GM12878 (cell line): ENCODE data around the gene MAPK1. TPM values are rescaled to one million over a fixed set of nuclear protein-coding genes. Genes with fewer than 3 reads are reported as not detected.

Experiments used
- ATAC-seq: fragments of 200-7000 bp; cut with Tn5 transposase; 3 replicates; pipeline ENCODE4 v1.9.1; 2020; ENCODE audit warnings: mild to moderate bottlenecking, moderate library complexity
- BruUV-seq: library from RNA; stranded (reverse); fragments of 400-500 nt; replicated peaks from 2 replicates; lab custom pipeline; 2021; lab: Mats Ljungman, UMichigan
- CTCF ChIA-PET: fragments of 300-600 bp; sonication (Branson Sonifier 250); formaldehyde crosslinking; extraction: SDS; loops from one replicate; lab custom pipeline; 2021; ENCODE audit warnings: inconsistent platforms; lab: Yijun Ruan, JAX
- POLR2A ChIA-PET: fragments of 350-600 bp; formaldehyde crosslinking; extraction: SDS; loops from one replicate; lab custom pipeline; 2021; ENCODE audit warnings: inconsistent platforms; lab: Charles Lee
- RAD21 ChIA-PET: fragments of 300-600 bp; sonication (Branson Sonifier 250); formaldehyde crosslinking; loops from one replicate; lab custom pipeline; 2023; ENCODE audit warnings: antibody characterized with exemption; ENCODE audit not compliant: unreplicated experiment; lab: Charles Lee
- SMC1A ChIA-PET: fragments of 300-600 bp; sonication (Branson Sonifier 250); formaldehyde crosslinking; loops from one replicate; lab custom pipeline; 2023; ENCODE audit not compliant: unreplicated experiment, uncharacterized antibody; lab: Charles Lee
- DNase-seq: peaks from one replicate; pipeline ENCODE4 v3.0.0-alpha.2; 2011; ENCODE audit warnings: low read depth, low spot score
- FAIRE-seq: peaks from 3 replicates; lab custom pipeline; 2011; peaks lifted over from hg19 to GRCh38; lab: Jason Lieb, UNC
- H2AFZ ChIP-seq: 2 replicates; pipeline ENCODE4 v1.6.0; 2011; ENCODE audit warnings: low read depth, low read length, control low read depth; ENCODE audit not compliant: control insufficient read depth
- H3K27ac ChIP-seq: 2 replicates; pipeline ENCODE4 v1.5.1; 2011; ENCODE audit warnings: control low read depth; ENCODE audit not compliant: control insufficient read depth, insufficient read depth
- H3K27me3 ChIP-seq, 2 experiments: replicated peaks in 1 of 2; 2 replicates each; pipeline versions ENCODE4 v1.6.0 to v1.6.1; 2011; ENCODE audit warnings: low read length in 1 of 2; ENCODE audit not compliant: control insufficient read depth in 2 of 2, insufficient read depth in 2 of 2
- H3K36me3 ChIP-seq, 2 experiments: 2 replicates each; pipeline ENCODE4 v1.5.1; 2011; ENCODE audit warnings: low read length in 1 of 2; ENCODE audit not compliant: control insufficient read depth in 2 of 2, insufficient read depth in 2 of 2
- H3K4me1 ChIP-seq: 2 replicates; pipeline ENCODE4 v1.6.1; 2011; ENCODE audit warnings: mild to moderate bottlenecking, low read length, moderate library complexity, mixed read lengths; ENCODE audit not compliant: control insufficient read depth, insufficient read depth
- H3K4me2 ChIP-seq: 2 replicates; pipeline ENCODE4 v1.6.0; 2011; ENCODE audit warnings: control low read depth; ENCODE audit not compliant: control insufficient read depth, insufficient read depth
- H3K4me3 ChIP-seq: fragments of 200-600 bp; sonication (generic); 2 replicates; pipeline ENCODE4 v1.5.1; 2016
- H3K79me2 ChIP-seq: 2 replicates; pipeline ENCODE4 v1.6.0; 2011; ENCODE audit warnings: low read length; ENCODE audit not compliant: control insufficient read depth, insufficient read depth
- H3K9ac ChIP-seq: 2 replicates; pipeline ENCODE4 v1.8.0; 2011; ENCODE audit warnings: low read length, control low read depth, mixed read lengths; ENCODE audit not compliant: control insufficient read depth, insufficient read depth
- H3K9me3 ChIP-seq: replicated peaks from 3 replicates; pipeline ENCODE4 v1.5.1; 2011; ENCODE audit warnings: mild to moderate bottlenecking, low read length; ENCODE audit not compliant: control insufficient read depth, insufficient read depth
- H4K20me1 ChIP-seq: 2 replicates; pipeline ENCODE4 v1.6.0; 2011; ENCODE audit not compliant: control insufficient read depth, insufficient read depth
- CHD4 ChIP-seq: fragments of 200-600 bp; sonication (generic); IDR thresholded peaks from 2 replicates; pipeline ENCODE4 v1.6.1; 2016; ENCODE audit warnings: mild to moderate bottlenecking
- E4F1 ChIP-seq: fragments of 450-650 bp; IDR thresholded peaks from 2 replicates; pipeline ENCODE4 v1.6.1; 2018; ENCODE audit warnings: borderline replicate concordance, mild to moderate bottlenecking; ENCODE audit not compliant: partially characterized antibody
- GATAD2B ChIP-seq: fragments of 450-650 bp; conservative IDR thresholded peaks from 2 replicates; pipeline ENCODE4 v1.6.1; 2017; ENCODE audit warnings: low read depth, mild to moderate bottlenecking, moderate library complexity
- HSF1 ChIP-seq: fragments of 150-350 bp; IDR thresholded peaks from 2 replicates; pipeline ENCODE4 v1.6.1; 2014; ENCODE audit warnings: mild to moderate bottlenecking, low read depth, low read length
- IKZF1 ChIP-seq: fragments of 450-650 bp; conservative IDR thresholded peaks from 2 replicates; pipeline ENCODE4 v1.6.1; 2017; ENCODE audit warnings: antibody characterized with exemption, mild to moderate bottlenecking
- IRF4 ChIP-seq: IDR thresholded peaks from 2 replicates; pipeline ENCODE4 v1.6.1; 2011; ENCODE audit warnings: low read depth, low read length
- PML ChIP-seq: IDR thresholded peaks from 2 replicates; pipeline ENCODE4 v1.6.1; 2012; ENCODE audit warnings: low read length, inconsistent platforms
- RAD51 ChIP-seq: fragments of 450-650 bp; IDR thresholded peaks from 2 replicates; pipeline ENCODE4 v1.6.1; 2016; ENCODE audit warnings: moderate library complexity, mild to moderate bottlenecking, inconsistent platforms
- TCF12 ChIP-seq: IDR thresholded peaks from 2 replicates; pipeline ENCODE4 v1.6.1; 2011; ENCODE audit warnings: low read depth, mild to moderate bottlenecking, low read length
- WGBS: methylation state at CpG from one replicate; pipeline ENCODE4 v1.1.6; 2016; ENCODE audit warnings: low lambda C conversion rate; ENCODE audit not compliant: insufficient replicate concordance, insufficient coverage; ENCODE audit errors: missing lambda C conversion rate; 5-methylcytosine and 5-hydroxymethylcytosine counted together
- in situ Hi-C: fragments of 300-500 bp; cut with MboI; formaldehyde crosslinking; loops from 9 replicates; pipeline ENCODE4 v1.14.3; 2018; ENCODE audit warnings: mixed read lengths
- intact Hi-C: fragments of 100-400 bp; cut with micrococcal nuclease; formaldehyde crosslinking; loops from one replicate; pipeline ENCODE4 v1.14.2; 2022; ENCODE audit not compliant: unreplicated experiment
- polyA plus RNA-seq, 11 experiments: library from polyadenylated mRNA; depleted of rRNA in 4 of 11; unstranded in 6 of 11; stranded (reverse) in 5 of 11; fragments of >200 nt; fragmentation: Nextera tagmentation in 4 of 11; fragmentation: Illumina TruSeq in 1 of 11; extraction: Ambion mirVana in 4 of 11; extraction: Trizol in 1 of 11; gene quantifications; 1 replicate in 1 of 11; 2 replicates in 10 of 11; pipeline versions ENCODE4 v1.2.1 to v1.2.3, GENCODE V29; 2011 to 2016; ENCODE audit warnings: inconsistent platforms in 2 of 11, missing spikeins in 2 of 11, low read depth in 1 of 11
- total RNA-seq, 4 experiments: library from RNA; depleted of rRNA in 3 of 4; stranded (reverse); fragments of >200 nt in 3 of 4; fragmentation: Illumina TruSeq in 1 of 4; extraction: Trizol in 1 of 4; gene quantifications; 2 replicates each; pipeline versions ENCODE4 v1.2.1 to v1.2.3, GENCODE V29; 2013 to 2021

The MAPK1 gene
- total and polyA plus RNA-seq, 10 of the 15 experiments (the other 5 are each of a cell fraction or from before 2014, with no cell fraction given), result 7.0 to 123 (median 58.4) TPM

GRCh38 chr22:21796863-21797262, 70.6 kb downstream of the MAPK1 start:
- H3K27me3 ChIP-seq, result no peaks in the 10 kb centered on the region
- SMC1A ChIA-PET, result interaction anchor here (1.3 kb wide), 1 partner anchor 68 kb away, joined by 3 read pairs; no protein-coding TSS in a partner anchor
- H3K36me3 ChIP-seq, result peaks cover 5 to 7% of the 10 kb centered on the region in 2 experiments; a peak in 3 of 4 replicates
- BruUV-seq, result no TSS peak
- peaks cover 2% of the 10 kb centered on the region for H3K4me1 ChIP-seq
- intact Hi-C loops, result no loop called here
- RAD21 ChIA-PET, result interaction anchor here (1.0 kb wide), 1 partner anchor 78 kb away, joined by 3 read pairs; no protein-coding TSS in a partner anchor
- no peak overlapping the region for H3K4me3 ChIP-seq
- FAIRE-seq, result no peak
- POLR2A ChIA-PET, result interaction anchor here (0.5 kb wide), 1 partner anchor 54 kb away, joined by 3 read pairs; no protein-coding TSS in a partner anchor
- no peak for DNase-seq
- H3K27ac ChIP-seq, result no peak overlapping the region
- no peak for ATAC-seq
- in situ Hi-C loops, result no loop called here
- H3K4me2 ChIP-seq, result no peak overlapping the region
- CTCF ChIA-PET, result interaction anchor here (0.5 kb wide), 1 partner anchor 39 kb away, joined by 3 read pairs; no protein-coding TSS in a partner anchor
- H4K20me1 ChIP-seq, result no peaks in the 10 kb centered on the region
- no peak for TF ChIP-seq IRF4
- TF ChIP-seq E4F1, result no peak
- no peak for TF ChIP-seq GATAD2B
- TF ChIP-seq TCF12, result no peak
- no peak for TF ChIP-seq RAD51
- no peak for TF ChIP-seq PML
- TF ChIP-seq CHD4, result no peak
- TF ChIP-seq IKZF1, result no peak
- TF ChIP-seq HSF1, result no peak
- no peak overlapping the region for H3K9ac ChIP-seq
- H2AFZ ChIP-seq, result no peak overlapping the region
- 78% methylated on average over 5 of the region's 5 CpGs for WGBS
- H3K79me2 ChIP-seq, result no peaks in the 10 kb centered on the region
- no peaks in the 10 kb centered on the region for H3K9me3 ChIP-seq
